ENCODE data around the gene UQCRH. TPM values are rescaled to one million over a fixed set of nuclear protein-coding genes. Genes with fewer than 3 reads are reported as not detected.
A peak's percentile ranks its signal among the peaks of the same experiment; 100 is the strongest.

The UQCRH gene
- total RNA-seq, 1 experiment from 2014 or later = 508 TPM

GRCh38 chr1:46289134-46289494, 14.4 kb upstream of the UQCRH start:
- no peak overlapping the region for H3K56ac ChIP-seq (ENCODE audit: insufficient read length, low read depth, low read length)
- H3K79me2 ChIP-seq (ENCODE audit: insufficient read depth, low read length) = no peaks in the 10 kb centered on the region
- Mint-ChIP-seq H3K36me3 (ENCODE audit: insufficient read depth in 1 of 3, low read depth in 3 of 3) (peaks cover 20 to 47% (median 39%) of the 10 kb centered on the region in 3 experiments; a peak in 6 of 7 replicates), H3K4me1 (peaks cover 0 to 13% of the 10 kb centered on the region in 2 experiments; a peak in 2 of 4 replicates), H3K9me3 (no peaks in the 10 kb centered on the region), H3K27ac (0 out of 7 replicates have a peak overlapping the region, but pooled peaks of 1 of the 3 experiments have one; percentile 7), H3K4me3 (no peak overlapping the region), H3K27me3 (ENCODE audit: low read depth) (no peaks in the 10 kb centered on the region; the same call in 1 of the 2 replicates)
- H3K4me1 ChIP-seq (ENCODE audit: insufficient read depth, low read length) = no peaks in the 10 kb centered on the region
- no peak overlapping the region for H3K18ac ChIP-seq (ENCODE audit: insufficient read length, low read depth, low read length)
- no peak overlapping the region for H3K9ac ChIP-seq (ENCODE audit: extremely low read depth, insufficient read length, low read length)
- no peak overlapping the region for H3K4me2 ChIP-seq (ENCODE audit: insufficient read depth, insufficient read length, low read length)
- H3K9me3 ChIP-seq (ENCODE audit: control insufficient read depth, low read depth, low read length) = no peaks in the 10 kb centered on the region
- no peaks in the 10 kb centered on the region for H3K79me1 ChIP-seq (ENCODE audit: insufficient read depth, low read depth, low read length, poor library complexity, severe bottlenecking)
- no peaks in the 10 kb centered on the region for H4K20me1 ChIP-seq (ENCODE audit: control insufficient read depth, insufficient read depth, insufficient read length)
- no peak for DNase-seq
- no peak overlapping the region for H2BK15ac ChIP-seq (ENCODE audit: low read depth, low read length)
- TF ChIP-seq CTCF (conservative IDR thresholded peaks at IDR 0.05) = no peak
- no peak overlapping the region for H4K91ac ChIP-seq (ENCODE audit: insufficient read length, low read depth, low read length)
- no peak overlapping the region for H3K4ac ChIP-seq (ENCODE audit: low read depth, low read length)
- H2BK120ac ChIP-seq (ENCODE audit: low read depth, low read length, poor library complexity, severe bottlenecking) = no peak overlapping the region
- H4K8ac ChIP-seq (replicated peaks; ENCODE audit: insufficient read length, low read depth, low read length) = no peak overlapping the region
- no peak overlapping the region for H3K27ac ChIP-seq (ENCODE audit: insufficient read length, low read depth, low read length)
- no peak overlapping the region for H3K23ac ChIP-seq (ENCODE audit: insufficient read length, low read depth, low read length)
- no peak overlapping the region for H2AK5ac ChIP-seq (ENCODE audit: insufficient read length, low read length)
- no peak overlapping the region for H2BK12ac ChIP-seq (ENCODE audit: insufficient read length, low read depth, low read length)
- H3K23me2 ChIP-seq (ENCODE audit: insufficient read length, low read depth, low read length, poor library complexity, severe bottlenecking) = no peaks in the 10 kb centered on the region
- no peak overlapping the region for H2BK20ac ChIP-seq (ENCODE audit: low read depth, low read length, poor library complexity, severe bottlenecking)
- WGBS (ENCODE audit: extremely low coverage, insufficient read length, low lambda C conversion rate) = no CpG with 5 or more reads among the region's 5 CpGs
- no peak overlapping the region for H2BK5ac ChIP-seq (ENCODE audit: insufficient read length, low read length)
- H2AFZ ChIP-seq (ENCODE audit: low read length) = no peak overlapping the region
- no peak overlapping the region for H4K5ac ChIP-seq (ENCODE audit: insufficient read length, low read depth, low read length)
- no peak overlapping the region for H3T11ph ChIP-seq (ENCODE audit: low read length)
- no peak overlapping the region for H3K14ac ChIP-seq (ENCODE audit: insufficient read depth, low read length)
- no peaks in the 10 kb centered on the region for H3K27me3 ChIP-seq (ENCODE audit: insufficient read depth, low read length)
